Ramos (cell line): ENCODE data around the gene U2AF2.

ENCODE experiments used
- in situ Hi-C: fragments of 300-500 bp; cut with MboI; formaldehyde crosslinking; loops from one replicate; pipeline ENCODE4 v1.14.3; 2022; ENCODE audit warnings: low sequenced_read_pairs; ENCODE audit not compliant: unreplicated experiment

The U2AF2 gene

DNA sequence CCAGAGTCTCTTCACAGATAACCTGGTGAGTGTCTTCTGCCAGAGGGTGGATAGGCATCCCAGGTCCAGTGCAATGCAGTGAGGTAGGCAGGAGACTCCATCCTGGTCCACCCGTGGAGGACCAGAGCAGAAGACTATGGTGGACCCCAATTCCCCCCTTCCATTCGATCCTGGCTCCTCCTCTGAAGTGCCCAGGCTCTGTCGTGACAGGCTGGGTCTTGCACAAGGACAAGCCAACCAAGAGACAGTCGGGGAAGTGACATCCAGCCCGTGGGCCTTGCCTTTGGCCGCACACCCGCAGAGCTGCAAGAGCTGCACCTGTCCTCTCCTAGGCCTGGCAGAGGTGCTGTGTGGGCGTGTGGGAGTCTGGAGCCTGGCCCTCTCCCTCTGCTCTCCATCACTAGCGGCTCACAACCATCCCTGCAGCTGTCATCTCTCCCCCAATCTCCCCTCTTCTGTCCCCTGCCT lies 33.6 kb upstream of the U2AF2 start:
- in situ Hi-C loops: no loop called here

DNA sequence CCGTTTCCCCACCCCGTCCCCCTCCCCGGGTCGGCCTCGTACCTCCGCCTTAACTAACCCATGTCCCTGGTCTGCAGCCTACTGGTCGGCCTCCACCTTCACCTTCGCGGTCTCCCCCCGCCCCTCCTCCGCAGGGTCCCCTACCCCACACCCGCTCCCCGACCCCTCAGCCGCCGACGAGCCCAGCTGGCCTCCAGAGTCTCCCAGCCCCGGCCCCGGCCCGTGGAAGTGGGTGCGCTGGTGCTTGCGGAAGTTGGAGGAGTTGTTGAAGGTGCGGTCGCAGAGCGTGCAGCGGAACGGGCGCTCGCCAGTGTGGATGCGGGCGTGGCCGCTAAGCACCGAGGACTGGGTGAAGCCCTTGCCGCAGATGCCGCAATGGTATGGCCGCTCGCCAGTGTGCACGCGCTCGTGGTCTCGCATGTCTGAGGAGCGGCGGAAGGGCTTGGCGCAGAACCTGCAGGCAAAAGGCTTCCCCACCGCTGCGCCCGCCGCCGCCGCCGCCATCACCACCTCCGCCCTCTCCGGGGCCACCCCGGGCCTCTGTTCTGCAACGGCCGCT lies 33.1 kb upstream of the U2AF2 start:
- in situ Hi-C loops: no loop called here

DNA sequence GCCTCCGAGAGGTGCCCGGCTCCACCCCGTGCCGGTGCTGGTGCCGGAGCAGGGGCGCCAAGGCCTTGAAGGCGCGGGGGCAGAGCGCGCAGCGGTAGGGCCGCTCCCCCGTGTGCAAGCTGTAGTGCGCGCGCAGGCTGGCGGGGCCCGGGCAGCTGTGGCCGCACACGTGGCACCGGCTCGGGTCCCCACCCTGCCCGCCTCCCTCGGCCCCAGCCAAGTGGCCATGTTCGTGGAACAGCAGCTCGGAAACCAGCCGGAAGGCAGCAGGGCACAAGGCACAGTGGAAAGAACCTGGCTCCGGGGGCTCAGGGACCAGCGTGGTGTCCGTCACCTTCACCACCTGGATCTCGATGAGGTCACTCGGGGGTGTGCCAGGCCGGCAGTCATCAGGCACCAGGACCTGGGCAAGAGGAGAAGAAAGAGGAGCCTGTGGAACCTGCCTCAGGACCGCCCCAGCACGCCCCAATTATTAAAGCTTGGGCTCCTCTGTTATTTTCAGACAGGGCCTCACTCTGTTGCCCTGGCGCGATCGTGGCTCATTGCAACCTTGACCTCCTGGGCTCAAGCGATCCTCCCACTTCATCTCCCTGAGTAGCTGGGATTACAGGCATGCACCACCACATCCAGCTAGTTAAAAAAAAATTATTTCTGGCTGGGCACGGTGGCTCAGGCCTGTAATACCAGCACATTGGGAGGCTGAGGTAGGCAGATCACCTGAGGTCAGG lies 32.4 kb upstream of the U2AF2 start:
- in situ Hi-C loops: no loop called here

DNA sequence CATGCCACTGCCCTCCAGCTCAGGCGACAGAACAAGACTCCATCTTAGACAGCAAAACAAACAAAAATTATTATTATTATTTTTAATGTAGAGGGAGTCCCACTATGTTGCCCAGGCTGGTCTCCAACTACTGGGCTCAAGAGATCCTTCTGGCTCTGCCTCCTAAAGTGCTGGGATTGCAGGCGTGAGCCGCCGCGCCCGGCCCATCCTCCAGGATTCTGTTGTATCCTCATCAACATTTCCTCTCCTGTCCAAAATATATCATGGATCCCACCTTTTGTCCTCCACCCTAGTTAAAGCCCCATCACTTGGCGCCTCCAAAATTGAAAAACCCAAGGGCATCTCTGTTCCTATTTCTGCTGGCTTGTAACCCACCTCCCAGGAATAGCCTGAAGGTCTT lies 31.7 kb upstream of the U2AF2 start:
- in situ Hi-C loops: no loop called here

DNA sequence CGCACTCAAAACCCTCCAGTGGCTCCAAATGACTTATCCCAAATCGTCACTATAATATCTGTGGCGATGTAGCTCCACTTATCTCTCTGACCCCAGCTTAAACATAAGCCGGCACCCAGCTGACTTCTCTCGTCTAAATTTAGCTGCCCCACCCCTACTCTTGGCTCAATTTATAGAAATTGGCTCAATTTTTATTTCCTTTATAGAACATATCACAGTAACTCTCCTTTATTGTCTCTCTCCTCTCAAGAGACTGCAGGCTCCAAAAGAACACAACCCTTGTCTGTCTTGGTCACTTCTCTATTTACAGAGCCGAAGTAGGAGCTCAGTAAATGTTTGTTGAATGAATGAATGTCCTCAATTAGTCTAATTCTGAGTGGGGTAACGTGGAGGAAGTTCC lies 31.3 kb upstream of the U2AF2 start:
- in situ Hi-C loops: no loop called here

DNA sequence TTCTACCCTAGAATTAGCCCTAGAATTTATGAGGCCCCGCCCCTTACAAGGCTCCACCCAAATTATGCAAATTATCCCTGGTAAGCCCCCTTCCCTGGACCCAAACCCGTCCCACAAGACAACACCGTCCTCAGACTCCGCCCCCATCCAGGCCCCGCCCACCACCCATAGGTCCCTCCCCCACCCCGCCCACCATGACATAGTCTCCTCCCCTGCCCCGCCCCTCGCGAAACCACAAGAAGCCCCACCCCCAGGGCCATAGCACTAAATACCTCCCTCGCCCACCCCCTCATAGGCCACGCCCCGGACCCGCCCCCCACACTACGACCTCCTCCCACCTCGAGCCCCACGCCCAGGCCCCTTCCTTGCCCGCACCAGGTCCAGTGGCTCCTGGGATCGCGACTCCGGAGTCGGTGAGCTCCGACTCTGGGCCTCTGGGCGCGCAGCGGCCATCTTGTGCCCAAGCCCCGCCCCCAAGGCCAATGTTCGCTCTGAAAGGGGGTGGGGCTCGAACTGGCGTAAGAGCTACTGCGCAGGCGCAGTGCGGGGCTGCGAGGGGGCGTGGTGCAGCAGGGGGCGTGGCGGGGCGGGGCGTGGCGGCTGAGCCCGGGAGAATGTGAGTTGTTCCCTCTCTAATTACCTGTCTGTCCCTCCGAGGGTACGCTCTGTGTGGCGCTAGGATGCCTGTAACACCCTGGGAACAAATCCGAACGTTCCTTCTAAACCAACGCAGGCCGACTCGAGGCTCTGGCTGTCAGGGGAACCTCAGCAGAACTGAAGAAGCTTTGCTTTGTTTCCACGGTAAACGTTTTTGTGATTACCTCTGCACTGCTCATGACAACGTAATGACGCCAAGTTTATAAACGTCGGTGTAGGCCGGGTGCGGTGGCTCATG lies 30.5 kb upstream of the U2AF2 start, which contains the start of gene ZNF784:
ZNF784 (minus strand) TSS at position 458 of the 895 bp plus-strand sequence; CDS start at position 453, 5 bp downstream.
- in situ Hi-C loops: loop anchor here (5.0 to 25.0 kb wide), 2 partner anchors 107 to 337 kb away; partner anchors contain the start of genes BRSK1 and HSPBP1

DNA sequence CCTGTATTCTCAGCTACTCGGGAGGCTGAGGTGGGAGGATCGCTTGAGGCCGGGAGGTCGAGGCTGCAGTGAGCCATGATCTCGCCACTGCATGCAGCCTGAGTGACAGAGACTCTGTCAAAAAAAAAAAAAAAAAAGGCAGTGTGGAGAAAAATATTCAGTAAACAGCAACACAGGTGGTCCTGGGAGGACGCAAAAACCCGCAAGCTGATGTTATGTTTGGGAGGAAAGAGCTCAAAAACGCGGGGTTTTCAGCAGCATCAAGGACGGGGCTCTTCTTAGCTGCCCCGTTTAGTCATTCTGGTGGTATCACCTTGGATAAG lies 29.9 kb upstream of the U2AF2 start:
- in situ Hi-C loops: loop anchor here (5.0 to 25.0 kb wide), 2 partner anchors 108 to 338 kb away; partner anchors contain the start of genes BRSK1 and HSPBP1

DNA sequence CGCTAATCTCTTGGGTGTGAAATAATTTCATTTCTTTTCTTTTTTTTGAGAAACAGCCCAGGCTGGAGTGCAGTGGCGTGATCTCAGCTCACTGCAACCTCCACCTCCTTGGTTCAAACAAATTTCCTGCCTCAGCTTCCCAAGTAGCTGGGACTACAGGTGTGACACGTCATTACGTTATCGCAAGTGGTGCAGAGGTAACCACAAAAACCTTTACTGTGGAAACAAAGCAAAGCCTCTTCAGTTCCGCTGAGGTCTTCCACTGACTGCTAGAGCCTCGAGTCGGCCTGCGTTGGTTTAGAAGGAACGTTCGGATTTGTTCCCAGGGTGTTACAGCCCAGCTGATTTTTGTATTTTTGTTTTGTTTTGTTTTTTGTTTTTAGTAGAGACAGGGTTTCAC lies 28.5 kb upstream of the U2AF2 start:
- in situ Hi-C loops: loop anchor here (5.0 to 25.0 kb wide), 2 partner anchors 109 to 339 kb away; partner anchors contain the start of genes BRSK1 and HSPBP1

DNA sequence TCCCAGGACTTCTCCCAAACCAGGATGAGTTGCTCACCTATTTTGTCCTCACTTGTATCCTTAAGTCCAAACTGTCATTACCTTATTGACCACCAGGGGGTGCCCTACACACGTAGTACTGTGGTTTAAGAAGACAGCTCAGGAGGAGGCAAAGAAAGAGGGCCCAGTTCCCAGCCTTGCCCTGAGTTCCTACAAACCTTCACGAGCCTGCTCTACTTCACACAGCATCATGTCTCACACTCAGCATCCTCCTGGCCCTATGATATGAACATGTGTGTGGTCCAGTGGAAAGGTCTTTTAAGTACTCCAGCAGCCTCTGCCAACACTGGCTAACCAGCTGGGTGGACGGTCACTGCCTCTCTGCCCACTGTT lies 22.4 kb upstream of the U2AF2 start:
- in situ Hi-C loops: loop anchor here (25.0 kb wide), 1 partner anchor 345 kb away; the partner anchor contains the start of genes BRSK1 and HSPBP1

DNA sequence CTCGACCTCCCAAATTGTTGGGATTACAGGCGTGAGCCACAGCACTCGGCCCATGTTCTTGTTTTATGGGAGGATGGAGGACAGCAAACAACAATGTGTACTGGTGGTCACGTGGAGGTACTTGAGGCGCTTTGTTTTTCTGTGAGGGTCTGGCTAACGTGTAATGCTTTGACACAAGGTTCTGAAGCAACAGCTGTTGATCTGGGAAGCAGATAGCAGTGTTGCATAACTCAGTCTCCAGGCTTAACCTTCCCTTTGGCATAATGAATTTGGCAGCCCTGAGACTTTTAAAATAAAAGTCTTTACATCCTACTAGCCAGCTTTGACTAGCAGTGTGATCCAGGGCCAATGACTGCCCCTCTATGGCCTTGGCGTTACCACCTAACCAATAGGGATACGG lies 21.0 kb upstream of the U2AF2 start:
- in situ Hi-C loops: loop anchor here (25.0 kb wide), 1 partner anchor 347 kb away; the partner anchor contains the start of genes BRSK1 and HSPBP1

DNA sequence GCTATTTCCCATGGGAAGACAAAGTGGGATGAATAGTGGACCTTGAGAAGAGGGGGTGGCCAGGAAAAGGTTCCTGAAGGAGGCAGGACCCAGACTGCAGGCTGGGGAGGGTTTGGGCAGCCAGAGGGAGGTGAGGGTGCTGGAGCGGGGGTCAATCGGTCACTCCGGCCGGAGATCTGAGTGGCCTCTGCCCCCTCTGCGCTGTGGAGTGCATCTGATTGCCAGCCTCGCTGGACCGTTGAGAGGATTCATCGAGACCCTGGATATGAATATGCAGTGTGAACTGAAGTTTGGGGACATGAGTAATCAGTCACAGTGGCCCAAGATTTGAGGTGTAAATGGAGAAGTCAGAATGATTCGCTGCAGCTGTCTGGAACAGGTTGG lies 19.5 kb upstream of the U2AF2 start:
- in situ Hi-C loops: loop anchor here (5.0 to 25.0 kb wide), 2 partner anchors 172 to 348 kb away; partner anchors contain the start of genes BRSK1 and HSPBP1

DNA sequence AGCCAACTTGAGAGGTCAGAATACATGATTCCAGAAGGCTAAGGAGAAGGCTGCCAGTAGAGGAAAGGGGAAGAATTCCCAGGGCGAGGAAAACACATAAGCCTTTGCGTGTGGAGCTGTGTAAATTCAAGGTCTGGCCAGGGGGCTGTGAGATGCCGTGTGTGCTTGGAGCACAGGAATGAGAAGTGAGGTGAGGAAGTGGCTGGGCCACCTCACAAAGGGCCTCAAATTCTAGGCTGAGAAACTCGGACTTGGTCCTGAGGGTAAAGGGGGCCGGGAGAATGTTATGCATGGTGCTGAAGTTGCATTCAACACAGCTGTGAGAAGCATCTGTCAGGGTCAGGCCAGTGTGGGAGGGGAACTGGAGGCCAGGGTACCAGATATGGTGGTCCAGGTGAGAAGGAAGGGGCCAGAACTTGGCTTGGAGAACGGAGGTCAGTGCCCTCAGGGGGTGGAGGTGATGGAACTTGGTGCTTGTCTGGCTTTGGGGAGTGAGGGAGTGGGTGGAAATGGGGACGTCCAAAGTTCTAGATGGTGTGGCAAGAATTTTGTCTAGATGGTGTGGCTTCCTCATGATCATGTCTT lies 18.9 kb upstream of the U2AF2 start:
- in situ Hi-C loops: loop anchor here (5.0 to 25.0 kb wide), 2 partner anchors 171 to 349 kb away; partner anchors contain the start of genes BRSK1 and HSPBP1

DNA sequence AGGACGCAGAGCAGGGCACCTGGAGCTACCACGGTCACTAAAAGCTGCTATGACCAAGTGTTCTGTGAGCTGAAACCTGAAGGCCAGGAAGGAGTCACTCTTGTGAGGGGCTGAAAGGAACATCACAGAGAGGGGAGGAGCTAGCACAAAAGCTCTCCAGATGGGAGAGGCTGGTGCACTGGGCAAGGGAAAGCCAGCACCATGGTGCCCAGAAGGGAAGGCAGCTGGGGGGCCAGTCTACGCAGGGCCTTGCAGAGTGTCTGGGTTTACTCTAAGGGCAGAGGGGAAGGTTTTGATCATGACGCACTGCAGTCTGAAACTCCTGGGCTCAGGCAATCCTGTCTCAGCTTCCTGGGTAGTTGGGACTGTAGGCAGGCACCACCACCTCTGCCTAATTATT lies 18.1 kb upstream of the U2AF2 start:
- in situ Hi-C loops: loop anchor here (5.0 to 25.0 kb wide), 2 partner anchors 171 to 349 kb away; partner anchors contain the start of genes BRSK1 and HSPBP1

DNA sequence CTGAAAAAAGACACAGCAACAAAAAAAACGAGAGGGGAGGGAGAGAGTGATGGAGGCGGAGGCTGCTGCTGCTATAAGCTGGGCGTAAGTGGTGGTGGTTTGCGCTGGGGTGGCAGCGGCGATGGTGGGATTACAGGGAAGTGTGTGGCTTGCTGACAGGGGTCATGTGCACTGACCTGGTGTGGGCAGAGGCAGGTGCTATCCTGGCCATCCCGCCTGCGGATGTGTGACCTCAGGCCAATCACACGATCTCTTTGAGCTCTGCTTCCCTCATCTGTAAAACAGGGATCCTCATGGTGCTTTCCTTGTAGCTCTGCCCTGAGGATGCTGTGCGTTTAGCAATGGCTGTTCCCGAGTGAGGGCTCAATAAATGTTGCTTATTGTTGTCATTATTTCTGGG lies 17.3 kb upstream of the U2AF2 start:
- in situ Hi-C loops: loop anchor here (5.0 to 25.0 kb wide), 2 partner anchors 170 to 350 kb away; partner anchors contain the start of genes BRSK1 and HSPBP1

DNA sequence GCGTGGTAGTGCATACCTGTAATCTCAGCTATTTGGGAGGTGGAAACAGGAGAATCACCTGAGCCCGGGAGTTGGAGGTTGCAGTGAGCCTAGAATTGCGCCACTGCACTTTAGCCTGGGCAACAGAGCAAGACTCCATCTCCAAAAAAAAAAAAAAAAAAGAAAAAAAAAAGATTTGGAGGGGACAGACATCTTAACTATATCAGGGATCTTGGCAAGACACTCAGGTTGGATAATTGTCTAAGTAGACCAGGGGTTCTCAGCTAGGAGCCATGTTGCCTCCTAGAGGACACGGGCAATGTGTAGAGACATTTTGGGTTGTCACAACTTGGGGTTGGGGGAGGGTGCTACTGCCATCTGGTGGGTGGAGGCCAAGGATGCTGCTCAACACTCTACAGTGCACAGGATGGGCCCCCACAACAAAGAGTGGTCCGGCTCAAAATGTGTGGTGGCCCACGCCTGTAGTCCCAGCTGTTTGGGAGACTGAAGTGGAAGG lies 15.9 kb upstream of the U2AF2 start:
- in situ Hi-C loops: loop anchor here (5.0 to 25.0 kb wide), 2 partner anchors 168 to 352 kb away; partner anchors contain the start of genes BRSK1 and HSPBP1

DNA sequence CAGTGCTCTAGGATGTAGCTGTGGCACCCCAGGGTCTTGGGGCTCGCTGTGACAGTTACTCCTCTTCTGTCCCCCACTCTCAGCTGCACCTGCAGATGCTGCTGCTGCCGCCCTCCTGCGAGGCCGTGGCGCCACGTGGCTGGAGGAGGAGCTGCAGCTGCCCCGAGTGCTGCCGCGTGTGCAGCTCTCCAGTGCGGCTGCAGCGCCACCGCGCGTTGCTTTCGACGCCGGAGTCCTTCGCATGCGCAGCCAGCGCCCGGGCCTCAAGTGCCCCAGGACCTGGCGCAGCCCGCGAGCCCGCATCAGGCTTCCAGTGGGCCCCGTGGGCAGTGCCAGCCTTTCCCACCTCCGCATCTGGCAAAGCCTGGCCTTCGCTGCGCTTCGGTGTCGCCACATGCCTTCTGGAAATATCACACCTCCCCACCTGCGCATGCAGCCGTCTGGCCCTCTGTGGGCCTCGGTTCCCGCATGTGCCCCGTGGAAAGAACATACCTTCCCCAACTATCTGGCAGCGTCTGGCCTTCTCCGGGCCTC lies 14.7 kb upstream of the U2AF2 start:
- in situ Hi-C loops: loop anchor here (25.0 kb wide), 1 partner anchor 353 kb away; the partner anchor contains the start of genes BRSK1 and HSPBP1

DNA sequence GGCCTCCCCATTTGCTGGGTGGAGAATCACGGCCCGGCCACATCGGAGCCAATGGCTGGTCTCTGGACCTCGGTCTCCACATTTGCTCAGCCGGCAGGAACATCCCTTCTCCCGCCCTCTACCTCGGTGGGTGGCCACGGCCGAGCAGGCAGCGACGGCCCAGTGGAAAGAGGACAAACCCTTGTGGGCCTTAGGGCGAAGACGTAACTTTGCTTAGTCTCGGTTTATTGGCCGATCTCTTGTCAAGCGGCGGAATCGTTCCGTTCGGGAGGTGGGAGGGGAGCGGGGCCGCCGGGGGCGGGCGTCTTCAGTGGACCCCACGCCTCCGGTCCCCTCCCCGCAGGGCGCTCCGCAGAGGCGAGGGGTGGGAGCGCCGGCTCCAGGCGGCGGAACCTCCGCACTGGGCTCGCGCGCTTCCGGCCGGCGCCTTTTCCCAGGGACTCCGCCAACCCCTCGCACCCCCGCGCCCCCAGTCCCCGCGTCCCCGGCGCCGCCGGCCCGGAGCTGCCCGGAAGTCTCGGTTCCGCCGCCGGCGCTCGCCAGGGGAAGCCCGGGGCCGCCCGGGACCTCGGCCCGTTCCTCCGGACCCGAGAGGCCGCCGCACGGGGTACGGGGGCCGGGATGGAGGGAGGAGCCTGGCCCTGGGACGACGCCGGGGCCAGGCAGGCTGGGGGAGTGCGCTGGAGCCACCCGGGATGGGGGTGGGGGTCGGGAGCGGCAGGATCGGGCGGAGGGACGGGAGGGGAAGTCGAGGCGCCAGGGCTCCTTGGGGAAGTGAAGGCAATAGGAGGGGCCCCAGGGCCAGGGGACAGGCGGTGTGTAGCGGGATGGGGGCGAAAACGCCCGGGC lies 14.0 kb upstream of the U2AF2 start, which contains the start of gene ZNF580:
ZNF580 (plus strand) TSS at position 426 of the 849 bp plus-strand sequence. CDS start 1,507 bp downstream, outside the sequence.
- in situ Hi-C loops: loop anchor here (25.0 kb wide), 1 partner anchor 354 kb away; the partner anchor contains the start of genes BRSK1 and HSPBP1
